ENCODE results near the gene LMX1B. TPM values are rescaled to one million over a fixed set of nuclear protein-coding genes. Genes with fewer than 3 reads are reported as not detected.
A peak's percentile ranks its signal among the peaks of the same experiment; 100 is the strongest.
"Not testable (repeated sequence)": the region's sequence is repeated elsewhere in the genome, so short reads cannot be mapped to it uniquely, and the experiment has no call there.

Gene LMX1B
- total RNA-seq, 1 experiment from 2014 or later = not detected

DNA sequence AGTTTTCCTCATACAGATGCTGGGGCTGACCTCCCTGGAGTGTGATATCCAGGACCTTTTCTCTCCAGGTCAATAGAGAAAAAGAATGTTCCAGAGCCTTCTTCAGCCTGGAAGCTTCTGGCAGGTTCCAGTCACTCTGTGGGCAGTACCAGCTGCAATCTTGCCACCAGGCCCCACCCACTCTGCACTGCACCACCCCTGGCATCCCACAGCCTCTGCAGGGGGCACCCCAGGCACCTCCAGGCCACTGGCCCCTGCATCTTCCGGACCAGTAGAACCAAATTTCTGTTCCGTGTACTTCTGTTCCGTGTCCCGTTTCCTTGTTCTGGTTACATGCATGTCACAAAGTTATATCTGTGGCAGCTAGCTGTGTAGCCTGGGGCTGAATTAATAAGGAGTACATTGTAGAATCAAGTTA is 107.8 kb downstream of the LMX1B start:
- Histone ChIP-seq H3K27me3 (ENCODE audit: low read length) (no peaks in the 10 kb centered on the region), H3K27ac (ENCODE audit: low read length) (no peak overlapping the region), H3K4me2 (ENCODE audit: low read depth, low read length, poor library complexity, severe bottlenecking) (peak overlapping the region; percentile 73), H3K4me1 (ENCODE audit: low read length) (peaks cover 25% of the 10 kb centered on the region), H3K79me2 (ENCODE audit: low read length) (no peaks in the 10 kb centered on the region), H3K9me2 (replicated peaks; ENCODE audit: insufficient read depth, low read length) (no peaks in the 10 kb centered on the region), H3K36me3 (ENCODE audit: insufficient read depth, low read length) (no peaks in the 10 kb centered on the region), H3K4me3 (ENCODE audit: low read length) (peak overlapping the region; percentile 67; the same call in 1 of the 2 replicates), H4K20me1 (ENCODE audit: insufficient read depth, low read depth, low read length) (no peaks in the 10 kb centered on the region), H3K9me3 (ENCODE audit: low read length) (no peaks in the 10 kb centered on the region), H3K9ac (ENCODE audit: low read length) (no peak overlapping the region), H2AFZ (ENCODE audit: low read length) (no peak overlapping the region; the same call in 1 of the 2 replicates)
- DNase-seq = no peak

DNA sequence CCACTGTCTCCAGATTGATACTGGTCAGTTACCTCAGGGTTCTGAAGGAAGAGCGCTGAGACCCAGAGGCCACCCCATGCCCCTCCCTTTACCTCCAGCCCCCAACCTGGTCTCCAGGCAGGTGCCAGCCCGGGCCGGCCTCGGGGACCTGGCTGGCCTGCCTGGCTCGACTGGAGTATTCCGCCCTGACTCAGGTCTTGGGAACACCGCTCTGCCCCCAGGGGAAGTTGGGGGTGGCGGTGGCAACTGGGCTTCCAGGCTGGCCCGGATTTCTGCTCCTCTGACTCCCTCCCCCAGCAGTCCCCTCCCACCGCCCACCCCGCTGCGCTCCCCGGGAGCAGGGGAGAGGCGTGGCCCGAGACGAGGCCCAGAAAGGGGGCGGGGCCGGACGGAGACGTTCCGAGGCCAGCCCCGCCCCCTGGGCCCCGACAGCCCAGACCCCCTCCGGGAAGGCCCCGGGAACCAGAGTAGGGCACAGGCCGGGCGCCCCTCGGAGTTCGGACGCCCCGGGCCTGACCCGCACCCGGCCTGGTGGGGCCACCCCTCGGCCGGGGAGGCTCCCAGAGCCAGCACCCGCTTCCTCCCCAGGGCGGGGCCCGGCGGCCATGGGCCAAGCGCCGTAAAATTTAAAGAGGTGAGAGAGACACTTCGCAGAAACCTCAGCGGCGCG is 108.7 kb downstream of the LMX1B start:
- Histone ChIP-seq H4K20me1 (ENCODE audit: insufficient read depth, low read depth, low read length) (no peaks in the 10 kb centered on the region), H3K79me2 (ENCODE audit: low read length) (no peaks in the 10 kb centered on the region), H3K36me3 (ENCODE audit: insufficient read depth, low read length) (no peaks in the 10 kb centered on the region), H3K27me3 (ENCODE audit: low read length) (no peaks in the 10 kb centered on the region), H3K4me1 (ENCODE audit: low read length) (peaks cover 25% of the 10 kb centered on the region), H3K9me3 (ENCODE audit: low read length) (no peaks in the 10 kb centered on the region), H3K9me2 (replicated peaks; ENCODE audit: insufficient read depth, low read length) (no peaks in the 10 kb centered on the region), H3K9ac (ENCODE audit: low read length) (peak overlapping the region; percentile 73), H2AFZ (ENCODE audit: low read length) (peak overlapping the region; percentile 97), H3K27ac (ENCODE audit: low read length) (no peak overlapping the region), H3K4me3 (ENCODE audit: low read length) (peak overlapping the region; percentile 67), H3K4me2 (ENCODE audit: low read depth, low read length, poor library complexity, severe bottlenecking) (peak overlapping the region; percentile 73)
- DNase-seq = peak; percentile 91

- peak overlapping the region; percentile 97 for H2AFZ ChIP-seq (ENCODE audit: low read length)
- H3K4me3 ChIP-seq (ENCODE audit: low read length) = peak overlapping the region; percentile 67
- H4K20me1 ChIP-seq (ENCODE audit: insufficient read depth, low read depth, low read length) = no peaks in the 10 kb centered on the region
- H3K9me3 ChIP-seq (ENCODE audit: low read length) = no peaks in the 10 kb centered on the region
- H3K4me2 ChIP-seq (ENCODE audit: low read depth, low read length, poor library complexity, severe bottlenecking) = peak overlapping the region; percentile 73
- DNase-seq = peak; percentile 79
- H3K4me1 ChIP-seq (ENCODE audit: low read length) = peaks cover 25% of the 10 kb centered on the region
- no peaks in the 10 kb centered on the region for H3K79me2 ChIP-seq (ENCODE audit: low read length)
- no peak overlapping the region for H3K27ac ChIP-seq (ENCODE audit: low read length)
- no peaks in the 10 kb centered on the region for H3K36me3 ChIP-seq (ENCODE audit: insufficient read depth, low read length)
- H3K9ac ChIP-seq (ENCODE audit: low read length) = peak overlapping the region; percentile 73
- no peaks in the 10 kb centered on the region for H3K9me2 ChIP-seq (replicated peaks; ENCODE audit: insufficient read depth, low read length)
- no peaks in the 10 kb centered on the region for H3K27me3 ChIP-seq (ENCODE audit: low read length)
These were observed 109.4 kb downstream of the LMX1B start for GRCh38 chr9:126722922-126723806.

- DNase-seq = no peak
- Histone ChIP-seq H2AFZ (ENCODE audit: low read length) (peak overlapping the region; percentile 71; the same call in 1 of the 2 replicates), H3K27me3 (ENCODE audit: low read length) (no peaks in the 10 kb centered on the region), H3K79me2 (ENCODE audit: low read length) (no peaks in the 10 kb centered on the region), H3K9ac (ENCODE audit: low read length) (peak overlapping the region; percentile 73), H3K4me1 (ENCODE audit: low read length) (peaks cover 25% of the 10 kb centered on the region), H3K4me2 (ENCODE audit: low read depth, low read length, poor library complexity, severe bottlenecking) (peak overlapping the region; percentile 73), H3K27ac (ENCODE audit: low read length) (no peak overlapping the region), H3K4me3 (ENCODE audit: low read length) (peak overlapping the region; percentile 67; the same call in 1 of the 2 replicates), H3K36me3 (ENCODE audit: insufficient read depth, low read length) (no peaks in the 10 kb centered on the region), H3K9me2 (replicated peaks; ENCODE audit: insufficient read depth, low read length) (no peaks in the 10 kb centered on the region), H3K9me3 (ENCODE audit: low read length) (no peaks in the 10 kb centered on the region), H4K20me1 (ENCODE audit: insufficient read depth, low read depth, low read length) (no peaks in the 10 kb centered on the region)
These were observed 110.1 kb downstream of the LMX1B start for GRCh38 chr9:126723807-126724172.

DNA sequence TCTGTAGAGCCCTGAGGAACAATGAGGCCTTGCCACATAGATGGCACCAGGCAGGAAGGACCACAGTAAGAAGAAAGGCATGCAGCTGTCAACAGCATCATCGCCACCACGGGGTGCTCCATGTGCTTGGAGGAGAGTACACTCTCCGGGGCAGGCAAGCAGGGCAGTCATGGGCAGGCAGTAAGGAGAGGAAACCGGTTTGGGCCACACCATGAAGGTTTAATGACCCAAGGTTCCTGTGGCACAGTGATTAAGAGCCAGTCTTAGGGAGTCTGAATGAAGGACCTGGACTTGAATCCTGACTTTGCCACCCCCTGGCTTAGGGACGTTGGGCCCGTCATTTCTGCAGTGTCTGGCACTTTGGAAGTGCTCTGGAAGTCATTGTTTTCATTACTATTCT is 110.5 kb downstream of the LMX1B start:
- Histone ChIP-seq H3K9ac (ENCODE audit: low read length) (no peak overlapping the region), H3K79me2 (ENCODE audit: low read length) (no peaks in the 10 kb centered on the region), H3K4me2 (ENCODE audit: low read depth, low read length, poor library complexity, severe bottlenecking) (no peak overlapping the region), H3K4me1 (ENCODE audit: low read length) (peaks cover 25% of the 10 kb centered on the region), H4K20me1 (ENCODE audit: insufficient read depth, low read depth, low read length) (no peaks in the 10 kb centered on the region), H3K27ac (ENCODE audit: low read length) (no peak overlapping the region), H3K36me3 (ENCODE audit: insufficient read depth, low read length) (no peaks in the 10 kb centered on the region), H3K9me3 (ENCODE audit: low read length) (no peaks in the 10 kb centered on the region), H3K27me3 (ENCODE audit: low read length) (no peaks in the 10 kb centered on the region), H3K4me3 (ENCODE audit: low read length) (no peak overlapping the region), H3K9me2 (replicated peaks; ENCODE audit: insufficient read depth, low read length) (no peaks in the 10 kb centered on the region), H2AFZ (ENCODE audit: low read length) (no peak overlapping the region)
- no peak for DNase-seq

GRCh38 chr9:126725485-126725884 is 111.8 kb downstream of the LMX1B start:
- H3K27me3 ChIP-seq (ENCODE audit: low read length); H3K27ac ChIP-seq (ENCODE audit: low read length); H2AFZ ChIP-seq (ENCODE audit: low read length); H3K4me2 ChIP-seq (ENCODE audit: low read depth, low read length, poor library complexity, severe bottlenecking); H3K9ac ChIP-seq (ENCODE audit: low read length); DNase-seq; H3K9me2 ChIP-seq (replicated peaks; ENCODE audit: insufficient read depth, low read length); H4K20me1 ChIP-seq (ENCODE audit: insufficient read depth, low read depth, low read length); H3K36me3 ChIP-seq (ENCODE audit: insufficient read depth, low read length); H3K79me2 ChIP-seq (ENCODE audit: low read length); H3K9me3 ChIP-seq (ENCODE audit: low read length); H3K4me3 ChIP-seq (ENCODE audit: low read length): not testable (repeated sequence)
- peaks cover 17% of the 10 kb centered on the region for H3K4me1 ChIP-seq (ENCODE audit: low read length)

DNA sequence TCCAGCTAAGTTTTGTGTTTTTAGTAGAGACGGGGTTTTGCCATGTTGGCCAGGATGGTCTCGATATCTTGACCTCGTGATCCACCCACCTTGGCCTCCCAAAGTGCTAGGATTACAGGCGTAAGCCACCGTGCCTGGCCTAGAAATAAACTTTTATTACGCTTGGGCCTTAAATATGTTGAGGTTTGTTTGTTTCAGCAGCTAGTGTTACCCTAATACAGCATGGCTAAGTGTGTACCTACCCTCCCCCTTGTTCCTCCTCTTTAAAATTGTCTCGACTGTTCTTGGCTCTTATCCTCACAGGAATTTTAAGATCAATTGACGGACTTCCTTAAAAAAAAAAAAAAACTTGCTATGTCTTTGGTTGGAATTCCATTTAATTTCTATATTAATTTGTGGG is 114.5 kb downstream of the LMX1B start:
- H3K4me2 ChIP-seq (ENCODE audit: low read depth, low read length, poor library complexity, severe bottlenecking); H4K20me1 ChIP-seq (ENCODE audit: insufficient read depth, low read depth, low read length); H3K27ac ChIP-seq (ENCODE audit: low read length); H3K9ac ChIP-seq (ENCODE audit: low read length); H2AFZ ChIP-seq (ENCODE audit: low read length); H3K79me2 ChIP-seq (ENCODE audit: low read length); H3K36me3 ChIP-seq (ENCODE audit: insufficient read depth, low read length); H3K4me3 ChIP-seq (ENCODE audit: low read length); H3K27me3 ChIP-seq (ENCODE audit: low read length); H3K9me3 ChIP-seq (ENCODE audit: low read length); H3K9me2 ChIP-seq (replicated peaks; ENCODE audit: insufficient read depth, low read length); H3K4me1 ChIP-seq (ENCODE audit: low read length); DNase-seq: not testable (repeated sequence)

GRCh38 chr9:126730592-126730991 is 116.9 kb downstream of the LMX1B start:
- H3K27me3 ChIP-seq (ENCODE audit: low read length); H3K4me2 ChIP-seq (ENCODE audit: low read depth, low read length, poor library complexity, severe bottlenecking); DNase-seq; H3K4me1 ChIP-seq (ENCODE audit: low read length); H3K9me3 ChIP-seq (ENCODE audit: low read length); H3K9me2 ChIP-seq (replicated peaks; ENCODE audit: insufficient read depth, low read length); H4K20me1 ChIP-seq (ENCODE audit: insufficient read depth, low read depth, low read length); H3K36me3 ChIP-seq (ENCODE audit: insufficient read depth, low read length); H3K79me2 ChIP-seq (ENCODE audit: low read length); H2AFZ ChIP-seq (ENCODE audit: low read length); H3K27ac ChIP-seq (ENCODE audit: low read length); H3K9ac ChIP-seq (ENCODE audit: low read length); H3K4me3 ChIP-seq (ENCODE audit: low read length): not testable (repeated sequence)

Data from Karpas-422 (cell line).